ENCODE measurements around the gene CORO6. TPM values are rescaled to one million over a fixed set of nuclear protein-coding genes. Genes with fewer than 3 reads are reported as not detected.
A peak's percentile ranks its signal among the peaks of the same experiment; 100 is the strongest.

CORO6 gene
- total and polyA plus RNA-seq, 2 of the 4 experiments (the other 2 are of a cell fraction) = 3.4 to 7.6 TPM

GRCh38 chr17:29625037-29625750, 2.5 kb upstream of the CORO6 start:
- Histone ChIP-seq H2BK120ac (ENCODE audit: low read depth, low read length) (no peak overlapping the region), H2BK20ac (ENCODE audit: low read depth, low read length) (no peak overlapping the region), H4K91ac (ENCODE audit: insufficient read depth, low read depth, low read length) (no peak overlapping the region), H3K4me3 (ENCODE audit: insufficient read depth, low read depth, low read length) (no peak overlapping the region), H3K18ac (ENCODE audit: low read depth, low read length) (no peak overlapping the region), H3K79me1 (ENCODE audit: low read depth in 1 of 2, low read length in 2 of 2) (peaks cover 0 to 14% of the 10 kb centered on the region in 2 experiments; a peak in 2 of 4 replicates), H3K9me3 (ENCODE audit: control insufficient read depth, insufficient read depth, low read length) (no peaks in the 10 kb centered on the region), H3K4ac (ENCODE audit: low read depth, low read length) (no peak overlapping the region), H3K9me1 (ENCODE audit: insufficient read depth, low read length) (peaks cover 18% of the 10 kb centered on the region), H2AK9ac (replicated peaks; ENCODE audit: low read depth, low read length, poor library complexity) (no peak overlapping the region), H3K36me3 (ENCODE audit: control insufficient read depth, insufficient read depth, low read length) (peaks cover 6% of the 10 kb centered on the region), H3K14ac (replicated peaks; ENCODE audit: low read depth, low read length) (no peak overlapping the region), H3K27me3 (ENCODE audit: control insufficient read depth, insufficient read depth, low read length) (no peaks in the 10 kb centered on the region), H2AK5ac (ENCODE audit: low read depth, low read length) (no peak overlapping the region), H3K4me1 (ENCODE audit: control insufficient read depth, insufficient read depth, low read length) (peaks cover 12% of the 10 kb centered on the region), H2AFZ (replicated peaks; ENCODE audit: low read length, poor library complexity) (no peak overlapping the region), H2BK5ac (ENCODE audit: low read depth, low read length, poor library complexity, severe bottlenecking) (no peak overlapping the region), H4K5ac (ENCODE audit: low read depth, low read length) (no peak overlapping the region), H3K23ac (ENCODE audit: low read depth, low read length) (no peak overlapping the region), H3K9ac (ENCODE audit: low read depth, low read length) (no peak overlapping the region), H3K56ac (ENCODE audit: extremely low read depth, insufficient read depth, low read length) (no peak overlapping the region), H2BK15ac (ENCODE audit: low read depth, low read length) (no peak overlapping the region), H3K4me2 (ENCODE audit: low read depth, low read length) (no peak overlapping the region), H3K27ac (ENCODE audit: insufficient read depth, low read length) (no peak overlapping the region), H4K20me1 (ENCODE audit: insufficient read depth, low read length) (peaks cover 4% of the 10 kb centered on the region; the same call in 1 of the 2 replicates), H4K8ac (ENCODE audit: low read depth in 2 of 2, low read length in 2 of 2) (no peak overlapping the region)
- intact Hi-C loops (cut with micrococcal nuclease) = no loop called here
- POLR2A ChIA-PET (ENCODE audit: unreplicated experiment) = no interaction called here
- in situ Hi-C loops (cut with MboI; ENCODE audit: low sequenced_read_pairs) = no loop called here
- ATAC-seq (ENCODE audit: low read depth) (no peak), DNase-seq (peak; percentile 35)
- dilution Hi-C loops (cut with HindIII; ENCODE audit: low sequenced_read_pairs, unreplicated experiment) = no loop called here
- TF ChIP-seq CTCF (conservative IDR thresholded peaks at IDR 0.05; ENCODE audit: low read depth, low read length) (no peak), NFE2L2 (IDR thresholded peaks at IDR 0.05; ENCODE audit: low read depth, low read length) (no peak), ELK1 (IDR thresholded peaks at IDR 0.05; ENCODE audit: borderline replicate concordance, low read depth, low read length) (no peak), MXI1 (IDR thresholded peaks at IDR 0.05; ENCODE audit: borderline replicate concordance, low read depth, low read length) (no peak), RAD21 (IDR thresholded peaks at IDR 0.05; ENCODE audit: low read length) (no peak), RFX5 (IDR thresholded peaks at IDR 0.05; ENCODE audit: low read depth, low read length) (no peak), FOS (IDR thresholded peaks at IDR 0.05; ENCODE audit: low read depth, low read length) (no peak), POLR2A (IDR thresholded peaks at IDR 0.05; ENCODE audit: low read depth, low read length) (no peak), MAZ (IDR thresholded peaks at IDR 0.05; ENCODE audit: borderline replicate concordance, low read depth, low read length) (no peak), RCOR1 (IDR thresholded peaks at IDR 0.05; ENCODE audit: insufficient replicate concordance, low read length) (no peak), BHLHE40 (IDR thresholded peaks at IDR 0.05; ENCODE audit: low read depth, low read length) (no peak), SMC3 (IDR thresholded peaks at IDR 0.05; ENCODE audit: low read depth, low read length) (no peak), CEBPB (IDR thresholded peaks at IDR 0.05; ENCODE audit: low read depth, low read length) (no peak), CHD1 (IDR thresholded peaks at IDR 0.05; ENCODE audit: low read depth, low read length) (no peak), MAFK (IDR thresholded peaks at IDR 0.05; ENCODE audit: low read depth, low read length) (no peak)
- TF ChIP-seq, protein P1, sequence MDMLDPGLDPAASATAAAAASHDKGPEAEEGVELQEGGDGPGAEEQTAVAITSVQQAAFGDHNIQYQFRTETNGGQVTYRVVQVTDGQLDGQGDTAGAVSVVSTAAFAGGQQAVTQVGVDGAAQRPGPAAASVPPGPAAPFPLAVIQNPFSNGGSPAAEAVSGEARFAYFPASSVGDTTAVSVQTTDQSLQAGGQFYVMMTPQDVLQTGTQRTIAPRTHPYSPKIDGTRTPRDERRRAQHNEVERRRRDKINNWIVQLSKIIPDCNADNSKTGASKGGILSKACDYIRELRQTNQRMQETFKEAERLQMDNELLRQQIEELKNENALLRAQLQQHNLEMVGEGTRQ (IDR thresholded peaks at IDR 0.05; ENCODE audit: low read depth, low read length) = no peak
- WGBS, 2 experiments (ENCODE audit: extremely low coverage in 2 of 2, insufficient read length in 1 of 2) = 83% methylated on average over 1 of the region's 8 CpGs; no CpG with 5 or more reads in 1 of the 2 experiments
- BruUV-seq (replicated peaks) = no TSS peak
- CTCF ChIA-PET = no interaction called here
